Ovary (tissue), 9 donors: ENCODE results near the gene NR3C1. TPM values are rescaled to one million over a fixed set of nuclear protein-coding genes. Genes with fewer than 3 reads are reported as not detected.

ENCODE experiments used
- DNase-seq, 5 donors: peaks; one replicate each; pipeline ENCODE4 v3.0.0-alpha.2; 2019 to 2020
- H3K27ac ChIP-seq, 2 donors: fragments of 200-600 bp; one replicate each; pipeline versions ENCODE4 v1.5.1 to v1.8.0; 2019 to 2022
- H3K27me3 ChIP-seq: fragments of 200-600 bp; one replicate; pipeline ENCODE4 v1.8.0; 2022
- H3K36me3 ChIP-seq: fragments of 200-600 bp; sonication (generic); one replicate; pipeline ENCODE4 v1.5.1; 2019
- H3K4me1 ChIP-seq: one replicate; pipeline ENCODE4 v1.8.1; 2013; ENCODE audit warnings: mild to moderate bottlenecking, moderate library complexity; ENCODE audit not compliant: insufficient read depth
- H3K4me3 ChIP-seq: fragments of 200-600 bp; sonication (generic); one replicate; pipeline ENCODE4 v1.5.1; 2017
- H3K9me3 ChIP-seq, 2 donors: fragments of 200-600 bp in 1 of 2; sonication (generic) in 1 of 2; one replicate each; pipeline versions ENCODE4 v1.5.1 to v1.8.1; 2013 to 2019; ENCODE audit warnings: mild to moderate bottlenecking in 1 of 2, moderate library complexity in 1 of 2
- EP300 ChIP-seq: sonication (generic); formaldehyde crosslinking; IDR thresholded peaks from one replicate; pipeline ENCODE4 v1.6.1; 2017; ENCODE audit warnings: antibody characterized with exemption
- POLR2A ChIP-seq: fragments of 450-650 bp; IDR thresholded peaks from one replicate; pipeline ENCODE4 v1.6.1; 2017; ENCODE audit warnings: antibody characterized with exemption, mild to moderate bottlenecking, moderate library complexity
- WGBS, 3 donors: extraction: QIAGEN DNeasy Blood & Tissue Kit in 1 of 3; methylation state at CpG; one replicate each; pipeline versions ENCODE4 v1.1.5 to v1.1.7; 2013 to 2017; 5-methylcytosine and 5-hydroxymethylcytosine counted together
- intact Hi-C, 4 donors: fragments of 100-400 bp; cut with DNase I; formaldehyde crosslinking; loops; one replicate each; pipeline versions ENCODE4 v1.11.0 to v1.15.1; 2022 to 2023
- polyA plus RNA-seq, 2 donors: library from polyadenylated mRNA; stranded (reverse); fragments of 200-250 nt in 1 of 2; fragments of 350-450 nt in 1 of 2; fragmentation: Illumina TruSeq in 1 of 2; extraction: RNeasy Lipid Tissue Mini Kit (QIAGEN cat#74804) in 1 of 2; gene quantifications; one replicate each; pipeline ENCODE4 v1.2.3, GENCODE V29; 2013 to 2014
- total RNA-seq, 7 donors: library from RNA; depleted of rRNA in 2 of 7; stranded (reverse); fragments of >200 nt in 2 of 7; fragmentation: NEBNext Ultra II Directional in 3 of 7; extraction: Animal tissue kit (Norgen Biotek cat#: 25700) in 3 of 7; gene quantifications; one replicate each; pipeline versions ENCODE4 v1.1.0 to v1.2.4, GENCODE V29; 2016 to 2023
- TF ChIP-seq, protein P1 (sequence below), 3 donors: fragments of 450-650 bp in 2 of 3; fragments of 200-600 bp in 1 of 3; IDR thresholded peaks; one replicate each; pipeline versions ENCODE4 v1.5.1 to v1.8.0; 2016 to 2022; ENCODE audit warnings: antibody characterized with exemption in 3 of 3, mild to moderate bottlenecking in 1 of 3
- donor health status: DM: no; HTN: no; CAD: no; lungs with moderate emphysema.
- donor health status: DM: no; HTN: no; CAD: no.
- donor health status: Bipolar disorder and iron deficiency.
- donor health status: DM: yes; HTN: yes; CAD: no.
- donor health status: DM: no; HTN: no; CAD: no.
- donor health status: DM: yes; HTN: yes; CAD: no.

Gene NR3C1
- total and polyA plus RNA-seq, 9 donors = 15.5 to 54.3 (median 38.4) TPM

GRCh38 chr5:143384865-143385657 lies 18.4 kb downstream of the NR3C1 start:
- TF ChIP-seq EP300 (no peak), POLR2A (no peak)
- TF ChIP-seq, protein P1, sequence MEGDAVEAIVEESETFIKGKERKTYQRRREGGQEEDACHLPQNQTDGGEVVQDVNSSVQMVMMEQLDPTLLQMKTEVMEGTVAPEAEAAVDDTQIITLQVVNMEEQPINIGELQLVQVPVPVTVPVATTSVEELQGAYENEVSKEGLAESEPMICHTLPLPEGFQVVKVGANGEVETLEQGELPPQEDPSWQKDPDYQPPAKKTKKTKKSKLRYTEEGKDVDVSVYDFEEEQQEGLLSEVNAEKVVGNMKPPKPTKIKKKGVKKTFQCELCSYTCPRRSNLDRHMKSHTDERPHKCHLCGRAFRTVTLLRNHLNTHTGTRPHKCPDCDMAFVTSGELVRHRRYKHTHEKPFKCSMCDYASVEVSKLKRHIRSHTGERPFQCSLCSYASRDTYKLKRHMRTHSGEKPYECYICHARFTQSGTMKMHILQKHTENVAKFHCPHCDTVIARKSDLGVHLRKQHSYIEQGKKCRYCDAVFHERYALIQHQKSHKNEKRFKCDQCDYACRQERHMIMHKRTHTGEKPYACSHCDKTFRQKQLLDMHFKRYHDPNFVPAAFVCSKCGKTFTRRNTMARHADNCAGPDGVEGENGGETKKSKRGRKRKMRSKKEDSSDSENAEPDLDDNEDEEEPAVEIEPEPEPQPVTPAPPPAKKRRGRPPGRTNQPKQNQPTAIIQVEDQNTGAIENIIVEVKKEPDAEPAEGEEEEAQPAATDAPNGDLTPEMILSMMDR (IDR thresholded peaks at IDR 0.05) = no peak
- WGBS, 3 donors = 65 to 99% (median 83%) methylated on average over 3 of the region's 3 CpGs
- Histone ChIP-seq H3K4me1 (no peaks in the 10 kb centered on the region), H3K9me3 (no peaks in the 10 kb centered on the region), H3K36me3 (no peaks in the 10 kb centered on the region), H3K4me3 (no peak overlapping the region), H3K27ac (no peak overlapping the region), H3K27me3 (no peaks in the 10 kb centered on the region)
- intact Hi-C loops = no loop called here
- no peak for DNase-seq

GRCh38 chr5:143383988-143384387 lies 19.5 kb downstream of the NR3C1 start:
- Histone ChIP-seq H3K36me3 (no peaks in the 10 kb centered on the region), H3K27me3 (no peaks in the 10 kb centered on the region), H3K4me3 (no peak overlapping the region), H3K27ac (no peak overlapping the region), H3K4me1 (no peaks in the 10 kb centered on the region), H3K9me3 (no peaks in the 10 kb centered on the region)
- intact Hi-C loops = no loop called here
- WGBS, 3 donors = 92 to 97% (median 95%) methylated on average over 3 of the region's 3 CpGs
- TF ChIP-seq EP300 = no peak
- no peak for DNase-seq

DNA sequence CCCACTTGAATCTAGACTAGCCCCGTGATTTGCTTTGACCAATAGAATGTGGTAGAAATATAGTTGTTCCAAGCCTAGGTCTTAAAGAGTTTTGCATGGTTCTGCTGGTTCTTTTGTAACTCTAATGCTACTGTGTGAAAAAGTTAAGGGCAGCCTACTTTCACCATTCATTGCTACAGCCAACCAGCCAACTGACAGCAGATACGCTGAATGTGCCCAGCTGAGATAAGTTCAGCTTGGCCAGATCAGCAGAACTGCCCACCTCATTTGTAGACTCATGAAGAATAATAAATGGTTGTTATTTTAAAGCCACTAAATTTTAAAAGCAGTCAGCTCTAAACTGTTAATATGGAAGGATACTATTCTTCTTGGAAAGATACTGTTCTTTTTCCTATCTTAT lies 23.9 kb downstream of the NR3C1 start:
- Histone ChIP-seq H3K27me3 (no peaks in the 10 kb centered on the region), H3K9me3 (no peaks in the 10 kb centered on the region), H3K36me3 (no peaks in the 10 kb centered on the region), H3K4me3 (no peak overlapping the region), H3K27ac (no peak overlapping the region), H3K4me1 (no peaks in the 10 kb centered on the region)
- WGBS, 3 donors = 88 to 94% (median 94%) methylated on average over 2 of the region's 2 CpGs
- no peak for DNase-seq
- intact Hi-C loops = no loop called here
- TF ChIP-seq, protein P1 (IDR thresholded peaks at IDR 0.05) = no peak
- TF ChIP-seq POLR2A (no peak), EP300 (no peak)

DNA sequence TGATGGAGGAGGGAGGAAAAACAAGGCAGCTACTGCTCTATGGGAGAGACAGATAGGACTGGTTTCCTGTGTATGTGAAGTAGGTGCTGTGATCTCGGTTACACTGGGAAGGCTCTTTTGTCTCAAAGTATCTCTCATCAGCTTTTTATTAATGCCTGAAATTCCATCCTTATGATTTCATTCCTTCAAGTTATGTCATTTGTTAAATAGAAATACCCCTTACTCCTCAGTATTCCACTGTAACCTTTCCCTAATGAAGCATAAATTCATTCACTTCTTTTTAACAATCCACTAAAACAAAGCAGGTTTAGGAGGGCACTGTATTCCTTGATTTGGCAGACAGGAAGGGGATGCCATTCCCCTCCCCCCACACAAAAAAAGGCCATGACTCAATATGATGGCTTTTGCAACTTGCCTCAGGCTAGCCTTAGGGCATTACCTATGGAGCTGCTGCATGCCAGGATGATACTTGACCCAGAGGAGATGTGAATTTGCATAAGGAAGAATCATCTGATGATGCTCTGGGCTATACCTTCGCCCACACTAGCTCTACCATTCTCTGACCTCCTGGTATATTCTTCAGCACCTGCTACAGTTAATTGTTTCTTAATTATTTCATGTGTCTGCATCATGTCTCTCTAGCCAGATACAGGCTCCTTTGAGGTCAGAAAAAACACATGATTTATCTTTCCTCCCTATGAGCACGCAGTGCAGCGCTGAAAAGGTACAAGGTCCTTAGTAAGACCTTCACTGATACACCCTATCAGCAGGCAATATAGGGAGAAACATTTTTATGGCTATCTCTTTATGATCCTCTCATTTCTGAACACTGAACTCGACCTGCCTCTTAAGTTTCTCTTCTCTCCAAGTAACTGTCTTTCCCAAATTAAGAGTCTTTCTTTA lies 26.3 kb downstream of the NR3C1 start:
- no peak for DNase-seq
- Histone ChIP-seq H3K36me3 (no peaks in the 10 kb centered on the region), H3K27me3 (no peaks in the 10 kb centered on the region), H3K9me3 (no peaks in the 10 kb centered on the region), H3K27ac (no peak overlapping the region), H3K4me1 (peaks cover 1% of the 10 kb centered on the region), H3K4me3 (no peak overlapping the region)
- no peak for TF ChIP-seq POLR2A
- no peak for TF ChIP-seq EP300
- TF ChIP-seq, protein P1 (IDR thresholded peaks at IDR 0.05) = no peak
- WGBS, 3 donors = 77 to 82% (median 79%) methylated on average over 5 of the region's 5 CpGs
- intact Hi-C loops = no loop called here
